Endothelial cell of umbilical vein (primary cell): ENCODE measurements around the gene MBIP. TPM values are rescaled to one million over a fixed set of nuclear protein-coding genes. Genes with fewer than 3 reads are reported as not detected.

Experiments
- BruUV-seq: library from RNA; stranded (reverse); fragments of 400-500 nt; replicated peaks from 2 replicates; lab custom pipeline; 2021; lab: Mats Ljungman, UMichigan
- CTCF ChIA-PET: fragments of 300-600, 350-600 bp; sonication (Branson Sonifier 250); formaldehyde crosslinking; loops from one replicate; lab custom pipeline; 2021; ENCODE audit warnings: antibody characterized with exemption, inconsistent platforms; lab: Charles Lee
- POLR2A ChIA-PET: fragments of 300-600, 350-600 bp; sonication (Branson Sonifier 250); formaldehyde crosslinking; loops from one replicate; lab custom pipeline; 2021; ENCODE audit warnings: antibody characterized with exemption, inconsistent platforms; lab: Charles Lee
- DNase-seq: peaks from one replicate; pipeline ENCODE4 v3.0.0-alpha.2; 2011; ENCODE audit warnings: low read depth, low spot score
- FAIRE-seq: peaks from 2 replicates; lab custom pipeline; 2011; peaks lifted over from hg19 to GRCh38; lab: Jason Lieb, UNC
- H2AFZ ChIP-seq: 2 replicates; pipeline ENCODE4 v1.6.0; 2012; ENCODE audit warnings: low read depth, low read length, control low read depth, inconsistent platforms
- H3K27ac ChIP-seq: 2 replicates; pipeline ENCODE4 v1.5.1; 2011; ENCODE audit warnings: low read depth, mild to moderate bottlenecking, control low read depth, low read length, moderate library complexity; ENCODE audit not compliant: insufficient read depth
- H3K27me3 ChIP-seq, 2 experiments: 2 replicates each; pipeline versions ENCODE4 v1.6.0 to v1.6.1; 2011; ENCODE audit warnings: low read length in 2 of 2, mixed read lengths in 1 of 2; ENCODE audit not compliant: control insufficient read depth in 2 of 2, insufficient read depth in 2 of 2
- H3K36me3 ChIP-seq, 2 experiments: 2 replicates in 1 of 2; 3 replicates in 1 of 2; pipeline ENCODE4 v1.5.1; 2011; ENCODE audit warnings: low read length in 2 of 2, mild to moderate bottlenecking in 1 of 2, moderate library complexity in 1 of 2; ENCODE audit not compliant: control insufficient read depth in 2 of 2, insufficient read depth in 2 of 2; ENCODE audit errors: extremely low read depth in 1 of 2
- H3K4me1 ChIP-seq: 3 replicates; pipeline ENCODE4 v1.5.1; 2011; ENCODE audit warnings: mild to moderate bottlenecking, low read length; ENCODE audit not compliant: control insufficient read depth, insufficient read depth; ENCODE audit errors: extremely low read depth
- H3K4me2 ChIP-seq: 2 replicates; pipeline ENCODE4 v1.6.1; 2011; ENCODE audit warnings: low read length, control low read depth, mixed read lengths; ENCODE audit not compliant: insufficient read depth
- H3K4me3 ChIP-seq, 3 experiments: fragments of 200-600 bp in 1 of 3; sonication (generic), shearing (Covaris generic) in 1 of 3; replicated peaks in 1 of 3; 2 replicates each; pipeline ENCODE4 v1.5.1; 2011 to 2016; ENCODE audit warnings: control low read depth in 3 of 3, low read length in 3 of 3, mild to moderate bottlenecking in 2 of 3, inconsistent platforms in 1 of 3, low read depth in 1 of 3, moderate library complexity in 1 of 3; ENCODE audit not compliant: insufficient read depth in 1 of 3
- H3K79me2 ChIP-seq: 2 replicates; pipeline ENCODE4 v1.6.0; 2012; ENCODE audit warnings: low read length, inconsistent platforms; ENCODE audit not compliant: control insufficient read depth, insufficient read depth
- H3K9ac ChIP-seq: replicated peaks from 2 replicates; pipeline ENCODE3; 2011; ENCODE audit warnings: low read length, control low read depth; ENCODE audit not compliant: insufficient read depth; ENCODE audit errors: extremely low read depth
- H3K9me1 ChIP-seq: replicated peaks from 3 replicates; pipeline ENCODE4 v1.6.0; 2011; ENCODE audit warnings: mild to moderate bottlenecking, low read length; ENCODE audit not compliant: control insufficient read depth, insufficient read depth; ENCODE audit errors: extremely low read depth
- H3K9me3 ChIP-seq: replicated peaks from 2 replicates; pipeline ENCODE4 v1.5.1; 2012; ENCODE audit warnings: low read length, inconsistent platforms; ENCODE audit not compliant: control insufficient read depth, insufficient read depth
- H4K20me1 ChIP-seq: replicated peaks from 2 replicates; pipeline ENCODE3; 2011; ENCODE audit warnings: mild to moderate bottlenecking, low read length; ENCODE audit not compliant: control insufficient read depth, insufficient read depth; ENCODE audit errors: extremely low read depth
- CTCF ChIP-seq, 2 donors: IDR thresholded peaks; 1 replicate in 1 of 2; 2 replicates in 1 of 2; pipeline ENCODE4 v1.5.1; 2011; ENCODE audit warnings: low read length in 2 of 2, mild to moderate bottlenecking in 2 of 2, moderate library complexity in 2 of 2, control low read depth in 1 of 2, inconsistent platforms in 1 of 2, low read depth in 1 of 2; ENCODE audit not compliant: insufficient read depth in 1 of 2; ENCODE audit errors: extremely low read depth in 1 of 2
- EZH2 ChIP-seq: IDR thresholded peaks from 2 replicates; pipeline ENCODE4 v1.6.1; 2012; ENCODE audit warnings: borderline replicate concordance, low read depth, mild to moderate bottlenecking, moderate library complexity, low read length, inconsistent platforms; ENCODE audit not compliant: severe bottlenecking
- FOS ChIP-seq: IDR thresholded peaks from 2 replicates; pipeline ENCODE4 v1.6.1; 2011; ENCODE audit warnings: mild to moderate bottlenecking, low read length, moderate library complexity, borderline replicate concordance; ENCODE audit not compliant: insufficient read depth
- GATA2 ChIP-seq: IDR thresholded peaks from 2 replicates; pipeline ENCODE4 v1.7.0; 2011; ENCODE audit warnings: low read depth, mild to moderate bottlenecking, moderate library complexity, mixed read lengths, low read length; ENCODE audit not compliant: insufficient read length, insufficient read depth
- JUN ChIP-seq: IDR thresholded peaks from 2 replicates; pipeline ENCODE4 v1.6.1; 2011; ENCODE audit warnings: borderline replicate concordance, low read depth; ENCODE audit not compliant: insufficient read length, insufficient read depth
- MAX ChIP-seq: IDR thresholded peaks from 2 replicates; pipeline ENCODE4 v1.6.1; 2011; ENCODE audit not compliant: insufficient read depth, insufficient read length
- MYC ChIP-seq: IDR thresholded peaks from one replicate; pipeline ENCODE4 v1.6.1; 2011; ENCODE audit warnings: mild to moderate bottlenecking, low read depth, low read length
- POLR2A ChIP-seq: IDR thresholded peaks from 2 replicates; pipeline ENCODE4 v1.6.1; 2012; ENCODE audit warnings: low read depth, mild to moderate bottlenecking, control low read depth, low read length
- POLR2AphosphoS5 ChIP-seq: IDR thresholded peaks from 2 replicates; pipeline ENCODE4 v1.6.1; 2012; ENCODE audit warnings: low read depth, mild to moderate bottlenecking, control low read depth, low read length, moderate library complexity; ENCODE audit not compliant: insufficient read depth
- dilution Hi-C: fragments of 300-500 bp; cut with MboI; formaldehyde crosslinking; loops from one replicate; pipeline ENCODE4 v1.15.0; 2019; ENCODE audit warnings: low sequenced_read_pairs; ENCODE audit not compliant: extremely low pct_ligation_motif_present
- intact Hi-C: fragments of 100-400 bp; cut with micrococcal nuclease; formaldehyde crosslinking; loops from one replicate; pipeline ENCODE4 v1.10.0; 2022
- polyA plus RNA-seq, 4 experiments: library from polyadenylated mRNA; depleted of rRNA in 3 of 4; stranded (reverse) in 3 of 4; unstranded in 1 of 4; fragments of >200 nt; gene quantifications; 2 replicates each; pipeline versions ENCODE4 v1.2.1 to v1.2.3, GENCODE V29; 2011 to 2012; ENCODE audit warnings: missing spikeins in 1 of 4
- total RNA-seq: library from RNA; stranded (reverse); gene quantifications from 2 replicates; pipeline ENCODE4 v1.2.3, GENCODE V29; 2021

MBIP gene
- total and polyA plus RNA-seq, 2 donors (not counting 3 experiments of a cell fraction or from before 2014, with no cell fraction given), result 8.8 to 14.5 TPM

GRCh38 chr14:36281309-36281708, 39.1 kb downstream of the MBIP start:
- no TSS peak for BruUV-seq
- Histone ChIP-seq H2AFZ (no peak overlapping the region), H3K79me2 (no peaks in the 10 kb centered on the region), H3K9me1 (no peaks in the 10 kb centered on the region), H3K9me3 (no peaks in the 10 kb centered on the region), H3K4me1 (no peaks in the 10 kb centered on the region), H3K27me3 (peaks cover 5 to 14% of the 10 kb centered on the region in 2 experiments), H3K36me3 (no peaks in the 10 kb centered on the region), H3K27ac (no peak overlapping the region), H3K4me2 (no peak overlapping the region), H4K20me1 (no peaks in the 10 kb centered on the region), H3K4me3 (no peak overlapping the region), H3K9ac (no peak overlapping the region)
- FAIRE-seq (no peak), DNase-seq (no peak)
- dilution Hi-C loops, result no loop called here
- intact Hi-C loops, result no loop called here
- CTCF ChIA-PET, result no interaction called here
- POLR2A ChIA-PET, result no interaction called here
- no peak for TF ChIP-seq MAX
- TF ChIP-seq POLR2AphosphoS5, result no peak
- no peak for TF ChIP-seq POLR2A
- TF ChIP-seq MYC, result no peak
- TF ChIP-seq CTCF (IDR thresholded peaks at IDR 0.05; ENCODE audit: extremely low read depth in 1 of 2, insufficient read depth in 1 of 2, low read depth in 1 of 2, low read length in 2 of 2), result no peak
- TF ChIP-seq JUN, result no peak
- TF ChIP-seq EZH2, result no peak
- TF ChIP-seq GATA2, result no peak
- TF ChIP-seq FOS, result no peak
